HepG2 (cell line): ENCODE data around the gene FRMD8. TPM values are rescaled to one million over a fixed set of nuclear protein-coding genes. Genes with fewer than 3 reads are reported as not detected.

Source experiments
- AFF4 ChIP-seq: sonication (generic); formaldehyde crosslinking; IDR thresholded peaks from 2 replicates; pipeline ENCODE4 v1.4.0; 2020; ENCODE audit warnings: missing genetic modification reagents
- AGO1 ChIP-seq: fragments of 200-400 bp; formaldehyde crosslinking; IDR thresholded peaks from 2 replicates; pipeline ENCODE4 v1.6.1; 2017; ENCODE audit warnings: mild to moderate bottlenecking, low read depth, low read length, moderate library complexity; ENCODE audit not compliant: poor library complexity, severe bottlenecking
- ATF3 ChIP-seq: sonication (generic); formaldehyde crosslinking; IDR thresholded peaks from 2 replicates; pipeline ENCODE4 v1.4.0; 2020; ENCODE audit warnings: missing genetic modification reagents
- BRD4 ChIP-seq: sonication (generic); formaldehyde crosslinking; IDR thresholded peaks from 2 replicates; pipeline ENCODE4 v1.4.0; 2020; ENCODE audit warnings: missing genetic modification reagents
- E2F2 ChIP-seq: sonication (generic); formaldehyde crosslinking; IDR thresholded peaks from 2 replicates; pipeline ENCODE4 v1.4.0; 2020; ENCODE audit warnings: missing genetic modification reagents, borderline replicate concordance
- FIP1L1 ChIP-seq: fragments of 200-400 bp; formaldehyde crosslinking; IDR thresholded peaks from 2 replicates; pipeline ENCODE4 v1.6.1; 2018; ENCODE audit warnings: low read depth, mild to moderate bottlenecking, low read length, moderate library complexity, borderline replicate concordance; ENCODE audit not compliant: insufficient read depth
- NFKBIZ ChIP-seq: IDR thresholded peaks from 2 replicates; pipeline ENCODE4 v1.6.1; 2018; ENCODE audit warnings: missing genetic modification reagents, missing compliant biosample characterization
- NONO ChIP-seq, 2 experiments: fragments of 450-650 bp in 1 of 2; sonication (generic) in 1 of 2; formaldehyde crosslinking in 1 of 2; IDR thresholded peaks in 1 of 2; conservative IDR thresholded peaks in 1 of 2; 2 replicates each; pipeline versions ENCODE4 v1.6.1 to v1.8.0; 2017 to 2022; ENCODE audit warnings: mild to moderate bottlenecking in 1 of 2, missing genetic modification reagents in 1 of 2, moderate library complexity in 1 of 2
- POLR2AphosphoS5 ChIP-seq: IDR thresholded peaks from 2 replicates; pipeline ENCODE4 v1.6.1; 2012; ENCODE audit warnings: low read depth, low read length
- RBFOX2 ChIP-seq: fragments of 200-400 bp; formaldehyde crosslinking; IDR thresholded peaks from 2 replicates; pipeline ENCODE4 v1.6.1; 2017; ENCODE audit warnings: low read depth, mild to moderate bottlenecking, low read length
- RCOR2 ChIP-seq: IDR thresholded peaks from 2 replicates; pipeline ENCODE4 v1.6.1; 2016; ENCODE audit warnings: missing biosample characterization, missing genetic modification reagents
- SRY ChIP-seq: sonication (generic); formaldehyde crosslinking; IDR thresholded peaks from 2 replicates; pipeline ENCODE4 v1.8.0; 2022; ENCODE audit warnings: mild to moderate bottlenecking, missing genetic modification reagents
- TAF1 ChIP-seq: sonication (generic); formaldehyde crosslinking; IDR thresholded peaks from 2 replicates; pipeline ENCODE4 v1.4.0; 2020; ENCODE audit warnings: missing genetic modification reagents
- TCF7L2 ChIP-seq: IDR thresholded peaks from 2 replicates; pipeline ENCODE4 v1.6.1; 2011; ENCODE audit warnings: mild to moderate bottlenecking, low read depth, low read length, moderate library complexity
- U2AF2 ChIP-seq: fragments of 200-400 bp; formaldehyde crosslinking; IDR thresholded peaks from 2 replicates; pipeline ENCODE4 v1.6.1; 2017; ENCODE audit warnings: low read depth, mild to moderate bottlenecking, low read length
- ZFY ChIP-seq: sonication (generic); formaldehyde crosslinking; IDR thresholded peaks from 2 replicates; pipeline ENCODE4 v1.4.0; 2020; ENCODE audit warnings: missing genetic modification reagents
- ZNF282 ChIP-seq: fragments of 450-650 bp; IDR thresholded peaks from 2 replicates; pipeline ENCODE4 v1.6.1; 2018; ENCODE audit not compliant: partially characterized antibody
- ZNF326 ChIP-seq: sonication (generic); formaldehyde crosslinking; IDR thresholded peaks from 2 replicates; pipeline ENCODE4 v1.4.0; 2020; ENCODE audit warnings: missing genetic modification reagents, borderline replicate concordance
- ZNF33A ChIP-seq: sonication (generic); formaldehyde crosslinking; IDR thresholded peaks from 2 replicates; pipeline ENCODE4 v1.5.1; 2020; ENCODE audit warnings: missing genetic modification reagents, mild to moderate bottlenecking, moderate library complexity, borderline replicate concordance
- ZNF770 ChIP-seq: sonication (generic); formaldehyde crosslinking; IDR thresholded peaks from 2 replicates; pipeline ENCODE4 v1.5.0; 2020; ENCODE audit warnings: mild to moderate bottlenecking, missing genetic modification reagents
- ZNF792 ChIP-seq: IDR thresholded peaks from 2 replicates; pipeline ENCODE4 v1.6.1; 2016
- ZSCAN21 ChIP-seq: sonication (generic); formaldehyde crosslinking; IDR thresholded peaks from 2 replicates; pipeline ENCODE4 v1.8.0; 2022; ENCODE audit warnings: mild to moderate bottlenecking, missing genetic modification reagents, moderate library complexity, borderline replicate concordance
- polyA plus RNA-seq, 8 experiments: library from polyadenylated mRNA; depleted of rRNA in 3 of 8; stranded (reverse) in 7 of 8; unstranded in 1 of 8; fragments of >200 nt; fragmentation: Illumina TruSeq in 4 of 8; extraction: Trizol in 4 of 8; gene quantifications; 2 replicates each; pipeline versions ENCODE4 v1.2.1 to v1.2.3, GENCODE V29; 2011 to 2016; ENCODE audit warnings: low read depth in 4 of 8, missing spikeins in 1 of 8, mixed read lengths in 1 of 8; ENCODE audit not compliant: insufficient read depth in 1 of 8
- total RNA-seq, 5 experiments: library from RNA; depleted of rRNA; stranded (reverse); fragments of >200 nt; fragmentation: Illumina TruSeq; extraction: Trizol; gene quantifications; 2 replicates each; pipeline ENCODE4 v1.2.3, GENCODE V29; 2016; ENCODE audit warnings: low read depth in 1 of 5
- TF ChIP-seq, protein P1 (sequence below): sonication (generic); formaldehyde crosslinking; IDR thresholded peaks from 2 replicates; pipeline ENCODE4 v1.4.0; 2020; ENCODE audit warnings: missing genetic modification reagents, mild to moderate bottlenecking, borderline replicate concordance

FRMD8 gene
- total and polyA plus RNA-seq, 2 of the 13 experiments (the other 11 are each of a cell fraction or from before 2014, with no cell fraction given): 5.8 to 20.6 TPM

DNA sequence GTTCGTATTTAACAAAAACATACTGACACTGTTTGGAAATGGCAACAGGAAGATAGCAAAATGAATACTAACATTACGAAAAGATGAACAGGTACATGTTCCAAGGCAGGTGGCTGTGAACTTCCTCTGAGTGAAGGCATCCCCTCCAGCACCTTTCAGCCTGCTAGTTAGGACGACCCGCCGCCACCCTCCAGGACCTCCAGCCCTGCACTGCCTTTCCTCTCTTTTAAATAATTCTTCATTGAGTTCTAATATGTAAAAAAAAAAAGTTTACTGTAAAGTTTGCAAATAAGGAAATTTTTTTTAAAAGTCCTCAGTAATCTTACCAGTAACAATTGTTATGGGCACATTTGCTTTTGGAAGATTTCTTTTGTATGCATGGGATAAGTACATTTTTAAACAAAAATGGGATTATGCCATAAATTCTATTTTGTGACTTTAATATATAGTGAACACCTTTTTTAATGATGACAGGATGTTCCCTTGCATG is 42.2 kb downstream of the FRMD8 start (continued):
- TF ChIP-seq ATF3 (CRISPR knock-in tag): no peak
- TF ChIP-seq, protein P1, sequence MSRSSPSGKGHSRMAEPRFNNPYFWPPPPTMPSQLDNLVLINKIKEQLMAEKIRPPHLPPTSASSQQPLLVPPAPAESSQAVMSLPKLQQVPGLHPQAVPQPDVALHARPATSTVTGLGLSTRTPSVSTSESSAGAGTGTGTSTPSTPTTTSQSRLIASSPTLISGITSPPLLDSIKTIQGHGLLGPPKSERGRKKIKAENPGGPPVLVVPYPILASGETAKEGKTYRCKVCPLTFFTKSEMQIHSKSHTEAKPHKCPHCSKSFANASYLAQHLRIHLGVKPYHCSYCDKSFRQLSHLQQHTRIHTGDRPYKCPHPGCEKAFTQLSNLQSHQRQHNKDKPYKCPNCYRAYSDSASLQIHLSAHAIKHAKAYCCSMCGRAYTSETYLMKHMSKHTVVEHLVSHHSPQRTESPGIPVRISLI (CRISPR knock-in tag): no peak
- no peak for TF ChIP-seq ZNF33A (CRISPR knock-in tag)
- TF ChIP-seq ZNF792: no peak
- TF ChIP-seq SRY (CRISPR knock-in tag): no peak
- TF ChIP-seq ZNF326 (CRISPR knock-in tag): no peak
- no peak for TF ChIP-seq AGO1
- TF ChIP-seq U2AF2: no peak
- TF ChIP-seq NONO (IDR thresholded peaks at IDR 0.05): no peak
- 0 out of 2 replicates have a peak, but pooled peaks have one; percentile 8 for TF ChIP-seq NONO (CRISPR knock-in tag; conservative IDR thresholded peaks at IDR 0.05)
- peak; percentile 55; the same call in 1 of the 2 replicates for TF ChIP-seq AFF4 (CRISPR knock-in tag)
- no peak for TF ChIP-seq TAF1 (CRISPR knock-in tag)
- no peak for TF ChIP-seq RCOR2 (CRISPR knock-in tag)
- TF ChIP-seq ZNF282: no peak
- no peak for TF ChIP-seq ZFY (CRISPR knock-in tag)
- TF ChIP-seq FIP1L1: no peak
- no peak for TF ChIP-seq ZSCAN21 (CRISPR knock-in tag)
- no peak for TF ChIP-seq NFKBIZ
- TF ChIP-seq RBFOX2: peak; percentile 65
- TF ChIP-seq TCF7L2: no peak
- no peak for TF ChIP-seq E2F2 (CRISPR knock-in tag)
- TF ChIP-seq POLR2AphosphoS5: peak; percentile 68
- no peak for TF ChIP-seq ZNF770 (CRISPR knock-in tag)
- no peak for TF ChIP-seq BRD4 (CRISPR knock-in tag)
